ENCODE data around the gene SMURF2. TPM values are rescaled to one million over a fixed set of nuclear protein-coding genes. Genes with fewer than 3 reads are reported as not detected.

The SMURF2 gene
- polyA plus RNA-seq, 2 of the 4 experiments (the other 2 are of a cell fraction) = 16.7 to 26.3 TPM

- TF ChIP-seq ATOH8 (CRISPR knock-in tag; IDR thresholded peaks at IDR 0.05; ENCODE audit: low read depth) = peak; percentile 89; the same call in 1 of the 2 replicates
- TF ChIP-seq JUN (IDR thresholded peaks at IDR 0.05) = peak; percentile 94 to 97
- TF ChIP-seq ESRRA (IDR thresholded peaks at IDR 0.05; ENCODE audit: borderline replicate concordance, low read length) = peak; percentile 81; the same call in 1 of the 2 replicates
- no peak for TF ChIP-seq CHD4 (IDR thresholded peaks at IDR 0.05; ENCODE audit: borderline replicate concordance)
Measured at GRCh38 chr17:64679710-64680216, 17.7 kb upstream of the SMURF2 start (continued).

- ChIA-PET CTCF (interaction anchor here (0.7 to 1.7 kb wide), 5 partner anchors 27 to 424 kb away, joined by 3 to 5 read pairs (median 3); no protein-coding TSS in a partner anchor), POLR2A (interaction anchor here (1.9 kb wide), 1 partner anchor 15 kb away, joined by 8 read pairs; the partner anchor contains the start of gene SMURF2)
- no peak for ATAC-seq
- no peaks in the 10 kb centered on the region for H3K9me3 ChIP-seq
- H3K4me1 ChIP-seq = peaks cover 40% of the 10 kb centered on the region
- no peak for DNase-seq (ENCODE audit: low read depth in 1 of 2, low spot score in 1 of 2)
- TF ChIP-seq EP300 (IDR thresholded peaks at IDR 0.05) (no peak), FOSB (CRISPR knock-in tag; IDR thresholded peaks at IDR 0.05) (no peak), NPAS2 (CRISPR knock-in tag; IDR thresholded peaks at IDR 0.05; ENCODE audit: borderline replicate concordance) (no peak), ESRRA (IDR thresholded peaks at IDR 0.05; ENCODE audit: borderline replicate concordance, low read length) (no peak), CHD2 (IDR thresholded peaks at IDR 0.05; ENCODE audit: low read length, partially characterized antibody) (no peak), HMGXB4 (CRISPR knock-in tag; IDR thresholded peaks at IDR 0.05; ENCODE audit: borderline replicate concordance) (no peak), MAZ (IDR thresholded peaks at IDR 0.05; ENCODE audit: borderline replicate concordance, low read depth, low read length) (no peak), HES2 (IDR thresholded peaks at IDR 0.05) (no peak), CTCF (IDR thresholded peaks at IDR 0.05) (no peak), EHMT2 (IDR thresholded peaks at IDR 0.05; ENCODE audit: low read depth) (no peak), MAFK (IDR thresholded peaks at IDR 0.05; ENCODE audit: partially characterized antibody) (no peak), USF2 (IDR thresholded peaks at IDR 0.05) (no peak), NR3C1 (IDR thresholded peaks at IDR 0.05) (no peak), GATA3 (IDR thresholded peaks at IDR 0.05; ENCODE audit: borderline replicate concordance) (no peak), MYC (IDR thresholded peaks at IDR 0.05; ENCODE audit: borderline replicate concordance, low read length) (no peak), BCL3 (IDR thresholded peaks at IDR 0.05) (no peak), TFCP2L1 (CRISPR knock-in tag; IDR thresholded peaks at IDR 0.05) (no peak), TP53 (CRISPR knock-in tag; IDR thresholded peaks at IDR 0.05) (no peak), POLR2A (IDR thresholded peaks at IDR 0.05; ENCODE audit: low read length) (no peak)
- WGBS (ENCODE audit: missing lambda C conversion rate) = 84% methylated on average over 3 of the region's 3 CpGs
- H3K4me3 ChIP-seq = no peak overlapping the region
- no peak overlapping the region for H3K4me2 ChIP-seq
- FAIRE-seq = no peak
- peak overlapping the region; percentile 31 to 57; a peak in 4 of 6 replicates for H3K27ac ChIP-seq
Measured at GRCh38 chr17:64676763-64677162, 14.7 kb upstream of the SMURF2 start.
